Epithelial cell of proximal tubule (primary cell): Measurements from ENCODE around the gene AKR7A2. TPM values are rescaled to one million over a fixed set of nuclear protein-coding genes. Genes with fewer than 3 reads are reported as not detected.
"Not testable (repeated sequence)": the region's sequence is repeated elsewhere in the genome, so short reads cannot be mapped to it uniquely, and the experiment has no call there.

Experiments used
- DNase-seq: peaks from one replicate; pipeline ENCODE4 v3.0.0-alpha.2; 2011; ENCODE audit warnings: low read depth
- H3K4me3 ChIP-seq: 2 replicates; pipeline ENCODE4 v1.5.1; 2011; ENCODE audit warnings: low read depth, mild to moderate bottlenecking, low read length
- CTCF ChIP-seq: conservative IDR thresholded peaks from 2 replicates; pipeline ENCODE4 v1.5.1; 2012; ENCODE audit warnings: low read depth, mild to moderate bottlenecking, low read length
- total RNA-seq: library from RNA; depleted of rRNA; stranded (reverse); fragments of >200 nt; gene quantifications from 2 replicates; pipeline ENCODE4 v1.2.3, GENCODE V29; 2015

The AKR7A2 gene
- total RNA-seq, 1 donor from 2014 or later = 92.4 TPM

GRCh38 chr1:19258353-19258752 is 53.6 kb downstream of the AKR7A2 start:
- no peak for DNase-seq
- no peak overlapping the region for H3K4me3 ChIP-seq
- no peak for TF ChIP-seq CTCF

GRCh38 chr1:19257178-19257914 is 54.6 kb downstream of the AKR7A2 start:
- no peak overlapping the region for H3K4me3 ChIP-seq
- no peak for TF ChIP-seq CTCF
- no peak for DNase-seq

- DNase-seq, H3K4me3 ChIP-seq: not testable (repeated sequence)
These were observed 55.6 kb downstream of the AKR7A2 start for GRCh38 chr1:19256301-19256700.

GRCh38 chr1:19255288-19255687 is 56.7 kb downstream of the AKR7A2 start:
- TF ChIP-seq CTCF = no peak
- no peak for DNase-seq
- H3K4me3 ChIP-seq = no peak overlapping the region

GRCh38 chr1:19254416-19254815 is 57.5 kb downstream of the AKR7A2 start:
- DNase-seq = no peak
- TF ChIP-seq CTCF = no peak
- no peak overlapping the region for H3K4me3 ChIP-seq

Other genes starting within 250 kb of the AKR7A2 start
- 53.0 and 78.3 TPM in 2 replicates for gene UBR4, start 101.9 kb downstream of the AKR7A2 start, total RNA-seq
- gene EMC1, start 60.6 kb downstream of the AKR7A2 start, total RNA-seq = 28.8 and 60.3 TPM in 2 replicates
- gene MRTO4, start 60.3 kb downstream of the AKR7A2 start, total RNA-seq = 47.2 and 117 TPM in 2 replicates
- 0.36 and 1.3 TPM in 2 replicates for gene AKR7A3, start 23.4 kb downstream of the AKR7A2 start, total RNA-seq
- gene SLC66A1, start 182 bp upstream of the AKR7A2 start, total RNA-seq = 21.7 and 23.7 TPM in 2 replicates
- 74.9 and 105 TPM in 2 replicates for gene CAPZB, start 173.4 kb upstream of the AKR7A2 start, total RNA-seq